Tibial nerve (tissue), 4 donors: ENCODE data around the gene KCNRG. TPM values are rescaled to one million over a fixed set of nuclear protein-coding genes. Genes with fewer than 3 reads are reported as not detected.
A peak's percentile ranks its signal among the peaks of the same experiment; 100 is the strongest.
"Not testable (repeated sequence)": the region's sequence is repeated elsewhere in the genome, so short reads cannot be mapped to it uniquely, and the experiment has no call there.

Experiments used
- DNase-seq, 2 donors: peaks; one replicate each; pipeline ENCODE4 v3.0.0-alpha.2; 2019; ENCODE audit warnings: low spot score in 2 of 2
- H3K27ac ChIP-seq, 4 donors: fragments of 200-600 bp; sonication (generic) in 3 of 4; one replicate each; pipeline ENCODE4 v1.5.1; 2017 to 2019; ENCODE audit warnings: mild to moderate bottlenecking in 1 of 4
- H3K27me3 ChIP-seq, 2 donors: fragments of 200-600 bp; sonication (generic) in 1 of 2; one replicate each; pipeline versions ENCODE4 v1.5.1 to v1.6.0; 2017 to 2019
- H3K36me3 ChIP-seq, 3 donors: fragments of 200-600 bp; sonication (generic); one replicate each; pipeline ENCODE4 v1.5.1; 2018 to 2019
- H3K4me1 ChIP-seq, 4 donors: fragments of 200-600 bp; sonication (generic) in 3 of 4; one replicate each; pipeline ENCODE4 v1.5.1; 2017 to 2019
- H3K4me3 ChIP-seq, 4 donors: fragments of 200-600 bp; sonication (generic) in 3 of 4; one replicate each; pipeline ENCODE4 v1.5.1; 2017 to 2019; ENCODE audit warnings: mild to moderate bottlenecking in 1 of 4, moderate library complexity in 1 of 4
- H3K9me3 ChIP-seq, 4 donors: fragments of 200-600 bp; sonication (generic) in 3 of 4; one replicate each; pipeline ENCODE4 v1.5.1; 2017 to 2019
- EP300 ChIP-seq, 2 donors: sonication (generic); formaldehyde crosslinking; IDR thresholded peaks; one replicate each; pipeline ENCODE4 v1.6.1; 2017; ENCODE audit warnings: antibody characterized with exemption in 2 of 2, mild to moderate bottlenecking in 1 of 2
- POLR2A ChIP-seq, 2 donors: fragments of 450-650 bp; IDR thresholded peaks; one replicate each; pipeline ENCODE4 v1.6.1; 2017; ENCODE audit warnings: antibody characterized with exemption in 2 of 2, mild to moderate bottlenecking in 2 of 2, moderate library complexity in 2 of 2
- WGBS, 2 donors: methylation state at CpG; one replicate each; pipeline ENCODE4 v1.1.5; 2018; 5-methylcytosine and 5-hydroxymethylcytosine counted together
- total RNA-seq, 4 donors: library from RNA; depleted of rRNA; stranded (reverse); fragments of >200 nt; gene quantifications; one replicate each; pipeline ENCODE4 v1.1.0, GENCODE V29; 2016
- TF ChIP-seq, protein P1 (sequence below), 5 experiments: fragments of 200-600 bp in 3 of 5; fragments of 450-650 bp in 2 of 5; sonication (generic) in 3 of 5; IDR thresholded peaks; one replicate each; pipeline ENCODE4 v1.5.1; 2016 to 2019; ENCODE audit warnings: antibody characterized with exemption in 5 of 5, mild to moderate bottlenecking in 3 of 5, moderate library complexity in 2 of 5

Gene KCNRG
- total RNA-seq, 4 donors from 2014 or later, result 0.60 to 2.4 (median 1.6) TPM

DNA sequence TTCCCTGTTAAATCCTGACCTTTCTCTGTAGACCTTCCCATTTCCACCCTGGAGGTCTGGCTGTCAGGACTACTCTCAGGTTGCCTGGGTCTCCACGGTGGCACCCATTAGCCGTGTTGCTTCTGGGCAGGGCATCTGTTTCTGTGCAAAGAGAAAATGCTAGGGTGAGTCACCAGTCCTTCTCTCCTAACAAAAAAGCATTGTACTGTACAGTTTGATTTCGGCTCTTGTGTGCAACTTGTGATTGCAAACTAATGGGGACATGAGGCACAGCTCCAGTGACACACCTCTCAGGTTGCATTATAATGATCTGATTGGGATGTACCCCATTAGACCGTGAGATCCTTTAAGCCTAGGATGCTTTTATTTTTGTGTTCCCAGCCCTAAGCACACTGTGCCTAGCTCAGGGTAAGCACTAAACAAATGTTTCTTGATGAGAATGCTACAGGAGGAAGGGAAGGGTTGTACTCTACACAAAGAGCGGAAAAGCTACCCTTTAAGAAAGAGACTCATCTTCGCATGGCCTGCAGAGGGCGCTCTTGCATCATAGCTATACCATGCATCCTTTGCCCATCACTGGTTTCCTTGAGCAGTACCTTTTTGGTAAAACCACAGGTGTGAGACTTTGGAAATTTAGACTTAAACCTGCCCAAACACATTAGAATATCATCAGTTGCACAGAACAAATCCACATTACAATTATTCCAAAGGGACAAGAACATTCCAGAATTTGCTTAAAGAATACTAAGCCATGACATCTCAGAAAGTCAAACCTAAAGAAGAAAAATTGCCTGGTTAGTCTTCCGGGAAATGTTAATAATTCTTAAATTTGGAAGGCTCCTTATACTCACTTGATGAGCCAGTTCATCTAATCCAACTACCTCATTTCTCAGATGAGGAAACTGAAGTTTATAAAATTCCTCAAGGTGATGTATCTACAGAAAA, 38.7 kb upstream of the KCNRG start:
- TF ChIP-seq POLR2A (IDR thresholded peaks at IDR 0.05), result no peak
- TF ChIP-seq, protein P1, sequence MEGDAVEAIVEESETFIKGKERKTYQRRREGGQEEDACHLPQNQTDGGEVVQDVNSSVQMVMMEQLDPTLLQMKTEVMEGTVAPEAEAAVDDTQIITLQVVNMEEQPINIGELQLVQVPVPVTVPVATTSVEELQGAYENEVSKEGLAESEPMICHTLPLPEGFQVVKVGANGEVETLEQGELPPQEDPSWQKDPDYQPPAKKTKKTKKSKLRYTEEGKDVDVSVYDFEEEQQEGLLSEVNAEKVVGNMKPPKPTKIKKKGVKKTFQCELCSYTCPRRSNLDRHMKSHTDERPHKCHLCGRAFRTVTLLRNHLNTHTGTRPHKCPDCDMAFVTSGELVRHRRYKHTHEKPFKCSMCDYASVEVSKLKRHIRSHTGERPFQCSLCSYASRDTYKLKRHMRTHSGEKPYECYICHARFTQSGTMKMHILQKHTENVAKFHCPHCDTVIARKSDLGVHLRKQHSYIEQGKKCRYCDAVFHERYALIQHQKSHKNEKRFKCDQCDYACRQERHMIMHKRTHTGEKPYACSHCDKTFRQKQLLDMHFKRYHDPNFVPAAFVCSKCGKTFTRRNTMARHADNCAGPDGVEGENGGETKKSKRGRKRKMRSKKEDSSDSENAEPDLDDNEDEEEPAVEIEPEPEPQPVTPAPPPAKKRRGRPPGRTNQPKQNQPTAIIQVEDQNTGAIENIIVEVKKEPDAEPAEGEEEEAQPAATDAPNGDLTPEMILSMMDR (IDR thresholded peaks at IDR 0.05), result peak; percentile 73 to 84 (median 82)
- DNase-seq, result peak; percentile 65 to 73
- H3K27ac ChIP-seq, result peak overlapping the region in 2 of 4 donors; percentile 4 to 16
- peaks cover 0 to 15% (median 0%) of the 10 kb centered on the region in 3 donors for H3K36me3 ChIP-seq
- peaks cover 0 to 7% (median 0%) of the 10 kb centered on the region in 4 donors for H3K4me1 ChIP-seq
- no peak overlapping the region for H3K4me3 ChIP-seq
- WGBS, 2 donors, result 40 to 44% methylated on average over 8 of the region's 8 CpGs
- no peaks in the 10 kb centered on the region for H3K9me3 ChIP-seq
- H3K27me3 ChIP-seq, result no peaks in the 10 kb centered on the region

DNA sequence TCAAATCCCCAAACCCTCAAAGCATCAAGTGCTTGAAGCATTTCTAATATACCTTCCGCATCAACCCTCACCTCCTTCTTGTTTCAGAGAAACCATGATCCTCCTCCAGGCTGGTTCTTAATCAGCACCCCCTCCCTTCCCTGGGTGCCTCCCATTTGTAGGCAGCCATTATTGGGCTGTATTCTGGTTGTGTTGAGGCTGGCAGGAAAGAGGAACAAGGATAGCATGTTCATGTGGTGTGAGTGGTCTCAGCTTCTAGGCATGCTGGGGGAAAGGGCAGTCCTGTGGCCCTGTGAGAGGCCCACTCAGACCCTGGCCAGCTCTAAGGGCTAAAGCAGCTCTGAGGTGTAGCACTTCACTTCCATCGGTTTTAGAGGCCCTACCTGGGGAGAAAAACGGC, 37.3 kb upstream of the KCNRG start:
- TF ChIP-seq POLR2A (IDR thresholded peaks at IDR 0.05), result no peak
- no peak for TF ChIP-seq EP300 (IDR thresholded peaks at IDR 0.05)
- TF ChIP-seq, protein P1 (IDR thresholded peaks at IDR 0.05), result no peak
- peaks cover 0 to 7% (median 0%) of the 10 kb centered on the region in 3 donors for H3K36me3 ChIP-seq
- H3K27me3 ChIP-seq, result no peaks in the 10 kb centered on the region
- H3K4me3 ChIP-seq, result no peak overlapping the region
- peak overlapping the region in 1 of 4 donors; percentile 12 for H3K27ac ChIP-seq
- H3K9me3 ChIP-seq, result no peaks in the 10 kb centered on the region
- 71 to 82% methylated on average over 3 of the region's 3 CpGs for WGBS, 2 donors
- peaks cover 0 to 7% (median 0%) of the 10 kb centered on the region in 4 donors for H3K4me1 ChIP-seq
- DNase-seq, result no peak

DNA sequence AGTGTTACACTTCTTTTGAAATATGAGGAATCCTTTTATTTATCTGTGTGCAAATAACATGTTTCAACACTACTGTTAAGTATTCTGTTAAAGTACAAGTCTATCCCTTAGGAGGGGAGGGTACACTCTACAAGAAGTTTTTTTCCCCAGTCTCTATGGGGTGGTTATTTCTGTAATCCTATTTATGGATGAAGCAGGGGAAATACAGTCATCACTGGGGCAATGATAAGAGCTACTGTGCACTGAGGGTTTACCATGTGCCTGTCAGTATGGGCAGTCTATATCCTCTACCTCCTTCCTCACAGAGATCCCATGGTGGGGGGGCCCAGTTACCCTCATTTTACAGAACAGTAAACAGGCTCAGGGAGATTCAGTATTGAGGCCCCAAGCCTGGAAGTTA, 35.0 kb upstream of the KCNRG start:
- Histone ChIP-seq H3K4me3 (no peak overlapping the region), H3K9me3 (no peaks in the 10 kb centered on the region), H3K36me3 (peaks cover 0 to 6% (median 0%) of the 10 kb centered on the region in 3 donors), H3K27me3 (no peaks in the 10 kb centered on the region), H3K27ac (no peak overlapping the region), H3K4me1 (peaks cover 0 to 7% (median 0%) of the 10 kb centered on the region in 4 donors)
- TF ChIP-seq POLR2A (IDR thresholded peaks at IDR 0.05), result no peak
- TF ChIP-seq EP300 (IDR thresholded peaks at IDR 0.05), result no peak
- TF ChIP-seq, protein P1 (IDR thresholded peaks at IDR 0.05), result no peak
- DNase-seq, result no peak

DNA sequence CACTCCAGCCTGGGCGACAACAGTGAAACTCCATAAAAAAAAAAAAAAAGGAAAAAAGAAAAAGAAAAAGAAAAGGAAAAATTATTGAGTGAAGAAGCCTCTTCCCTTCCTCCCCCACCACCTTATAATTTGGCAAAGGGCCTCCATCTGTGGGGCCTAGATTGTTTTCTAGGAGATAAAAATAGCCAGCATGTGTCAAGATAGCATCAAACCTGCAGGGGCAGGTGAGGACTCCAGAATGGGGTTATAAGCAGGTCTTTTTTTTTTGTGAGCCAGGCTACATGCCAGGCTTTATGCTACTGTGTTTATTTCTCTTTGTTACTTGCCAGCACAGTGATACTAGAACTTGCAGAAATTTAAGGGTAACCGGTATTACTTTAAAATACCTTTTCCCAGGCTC, 30.1 kb upstream of the KCNRG start:
- 84 to 88% methylated on average over 2 of the region's 2 CpGs for WGBS, 2 donors
- Histone ChIP-seq H3K9me3 (no peaks in the 10 kb centered on the region), H3K4me1 (no peaks in the 10 kb centered on the region), H3K27me3 (no peaks in the 10 kb centered on the region), H3K36me3 (peaks cover 0 to 33% (median 0%) of the 10 kb centered on the region in 3 donors), H3K27ac (no peak overlapping the region), H3K4me3 (no peak overlapping the region)
- no peak for DNase-seq
- no peak for TF ChIP-seq POLR2A (IDR thresholded peaks at IDR 0.05)
- TF ChIP-seq, protein P1 (IDR thresholded peaks at IDR 0.05), result no peak
- no peak for TF ChIP-seq EP300 (IDR thresholded peaks at IDR 0.05)

DNA sequence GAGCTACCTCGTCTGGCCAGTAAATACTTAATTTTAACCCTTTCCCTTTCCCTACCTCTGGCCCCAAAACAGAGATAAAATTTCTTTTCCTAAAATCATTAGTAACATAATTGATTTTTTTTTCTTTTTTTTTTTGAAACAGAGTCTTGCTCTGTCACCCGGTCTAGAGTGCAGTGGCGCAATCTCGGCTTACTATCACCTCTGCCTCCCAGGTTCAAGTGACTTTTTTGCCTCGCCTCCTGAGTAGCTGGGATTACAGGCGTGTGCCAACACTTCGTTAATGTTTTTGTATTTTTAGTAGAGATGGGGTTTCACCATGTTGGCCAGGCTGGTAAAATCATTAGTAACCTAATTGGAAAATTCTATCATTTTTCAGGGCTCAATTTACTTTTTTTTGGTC, 28.8 kb upstream of the KCNRG start:
- Histone ChIP-seq H3K4me3 (no peak overlapping the region), H3K27me3 (no peaks in the 10 kb centered on the region), H3K4me1 (no peaks in the 10 kb centered on the region), H3K27ac (no peak overlapping the region), H3K9me3 (no peaks in the 10 kb centered on the region), H3K36me3 (peaks cover 0 to 41% (median 0%) of the 10 kb centered on the region in 3 donors)
- TF ChIP-seq POLR2A (IDR thresholded peaks at IDR 0.05) (no peak), EP300 (IDR thresholded peaks at IDR 0.05) (no peak)
- TF ChIP-seq, protein P1 (IDR thresholded peaks at IDR 0.05), result no peak
- DNase-seq, result no peak
- 87 to 89% methylated on average over 7 of the region's 7 CpGs for WGBS, 2 donors

DNA sequence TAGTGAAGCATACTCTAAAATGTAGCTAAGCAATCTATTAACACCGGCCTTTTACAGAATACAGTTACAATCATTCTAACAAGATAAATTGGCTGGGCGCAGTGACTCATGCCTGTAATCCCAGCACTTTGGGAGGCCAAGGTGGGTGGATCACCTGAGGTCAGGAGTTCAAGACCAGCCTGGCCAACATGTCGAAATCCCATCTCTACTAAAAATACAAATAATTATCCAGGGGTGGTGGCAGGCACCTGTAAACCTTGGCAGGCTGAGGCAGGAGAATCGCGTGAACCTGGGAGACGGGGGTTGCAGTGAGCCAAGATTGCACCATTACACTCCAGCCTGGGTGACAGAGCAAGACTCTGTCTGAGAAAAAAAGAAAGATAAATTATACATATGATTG, 24.6 kb upstream of the KCNRG start:
- H3K9me3 ChIP-seq, H3K27ac ChIP-seq, H3K4me1 ChIP-seq, H3K4me3 ChIP-seq, H3K27me3 ChIP-seq, DNase-seq: not testable (repeated sequence)
- H3K36me3 ChIP-seq, result peaks cover 0 to 34% (median 0%) of the 10 kb centered on the region in 3 donors
- WGBS, 2 donors, result 92 to 97% methylated on average over 6 of the region's 6 CpGs
